Measurements from ENCODE around the gene TMED3.

TMED3 gene

DNA sequence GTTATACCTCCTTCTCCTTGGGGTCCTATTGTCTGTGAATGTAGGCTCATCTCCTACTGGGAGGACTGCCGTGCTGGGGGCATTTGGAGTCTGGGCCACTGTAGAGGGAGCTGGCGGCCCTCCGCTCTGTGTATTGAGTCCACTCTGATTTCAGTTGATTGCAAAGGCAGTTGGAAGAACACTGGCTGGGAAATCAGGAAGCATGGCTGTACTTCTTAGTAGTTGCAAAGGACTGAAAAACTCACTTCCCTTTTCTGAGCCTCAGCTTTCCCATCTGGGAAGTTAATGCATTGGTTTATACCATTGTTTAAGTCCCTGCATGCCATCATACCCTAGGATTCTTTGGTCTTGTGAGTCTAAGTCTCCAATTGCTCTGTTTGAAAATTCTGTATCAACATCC, 46.7 kb downstream of the TMED3 start:
- no peak overlapping the region for H3K27ac ChIP-seq (ENCODE audit: low read depth, low read length, poor library complexity, severe bottlenecking)
- H3K4me1 ChIP-seq (ENCODE audit: insufficient read depth, low read length, severe bottlenecking), result no peaks in the 10 kb centered on the region
- no peaks in the 10 kb centered on the region for H3K9me3 ChIP-seq (ENCODE audit: low read length)
- no peaks in the 10 kb centered on the region for H3F3A ChIP-seq (ENCODE audit: insufficient read depth, low read length)
- H3K9me2 ChIP-seq (ENCODE audit: low read depth, low read length), result no peaks in the 10 kb centered on the region
- no peaks in the 10 kb centered on the region for H3K36me3 ChIP-seq (ENCODE audit: insufficient read depth, low read length)
- no peak overlapping the region for H2AFZ ChIP-seq (ENCODE audit: low read length)
- H3K4me2 ChIP-seq (ENCODE audit: low read length), result no peak overlapping the region
- no peaks in the 10 kb centered on the region for H4K20me1 ChIP-seq (ENCODE audit: insufficient read depth, low read length)
- no peak overlapping the region for H3K4me3 ChIP-seq (ENCODE audit: low read depth, low read length, poor library complexity, severe bottlenecking)
- H3K27me3 ChIP-seq (ENCODE audit: insufficient read depth, low read length), result no peaks in the 10 kb centered on the region
- TF ChIP-seq, protein P1, sequence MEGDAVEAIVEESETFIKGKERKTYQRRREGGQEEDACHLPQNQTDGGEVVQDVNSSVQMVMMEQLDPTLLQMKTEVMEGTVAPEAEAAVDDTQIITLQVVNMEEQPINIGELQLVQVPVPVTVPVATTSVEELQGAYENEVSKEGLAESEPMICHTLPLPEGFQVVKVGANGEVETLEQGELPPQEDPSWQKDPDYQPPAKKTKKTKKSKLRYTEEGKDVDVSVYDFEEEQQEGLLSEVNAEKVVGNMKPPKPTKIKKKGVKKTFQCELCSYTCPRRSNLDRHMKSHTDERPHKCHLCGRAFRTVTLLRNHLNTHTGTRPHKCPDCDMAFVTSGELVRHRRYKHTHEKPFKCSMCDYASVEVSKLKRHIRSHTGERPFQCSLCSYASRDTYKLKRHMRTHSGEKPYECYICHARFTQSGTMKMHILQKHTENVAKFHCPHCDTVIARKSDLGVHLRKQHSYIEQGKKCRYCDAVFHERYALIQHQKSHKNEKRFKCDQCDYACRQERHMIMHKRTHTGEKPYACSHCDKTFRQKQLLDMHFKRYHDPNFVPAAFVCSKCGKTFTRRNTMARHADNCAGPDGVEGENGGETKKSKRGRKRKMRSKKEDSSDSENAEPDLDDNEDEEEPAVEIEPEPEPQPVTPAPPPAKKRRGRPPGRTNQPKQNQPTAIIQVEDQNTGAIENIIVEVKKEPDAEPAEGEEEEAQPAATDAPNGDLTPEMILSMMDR (IDR thresholded peaks at IDR 0.05; ENCODE audit: low read length), result no peak
- no peak for TF ChIP-seq EZH2 (IDR thresholded peaks at IDR 0.05; ENCODE audit: borderline replicate concordance, low read length)
- no peak overlapping the region for H3K9ac ChIP-seq (ENCODE audit: low read length)
- H3K79me2 ChIP-seq (ENCODE audit: insufficient read depth, low read length), result no peaks in the 10 kb centered on the region

GRCh38 chr15:79358069-79358468, 47.2 kb downstream of the TMED3 start:
- H3K4me2 ChIP-seq (ENCODE audit: low read length), result no peak overlapping the region
- H3K36me3 ChIP-seq (ENCODE audit: insufficient read depth, low read length), result no peaks in the 10 kb centered on the region
- no peak for TF ChIP-seq EZH2 (IDR thresholded peaks at IDR 0.05; ENCODE audit: borderline replicate concordance, low read length)
- TF ChIP-seq, protein P1 (IDR thresholded peaks at IDR 0.05; ENCODE audit: low read length), result no peak

GRCh38 chr15:79364571-79365240, 53.8 kb downstream of the TMED3 start:
- Histone ChIP-seq H3K9ac (ENCODE audit: low read length) (no peak overlapping the region), H3K4me2 (ENCODE audit: low read length) (no peak overlapping the region), H3K36me3 (ENCODE audit: insufficient read depth, low read length) (no peaks in the 10 kb centered on the region), H3K4me1 (ENCODE audit: insufficient read depth, low read length, severe bottlenecking) (no peaks in the 10 kb centered on the region), H3K4me3 (ENCODE audit: low read depth, low read length, poor library complexity, severe bottlenecking) (no peak overlapping the region), H3F3A (ENCODE audit: insufficient read depth, low read length) (no peaks in the 10 kb centered on the region), H3K27me3 (ENCODE audit: insufficient read depth, low read length) (no peaks in the 10 kb centered on the region), H4K20me1 (ENCODE audit: insufficient read depth, low read length) (no peaks in the 10 kb centered on the region), H2AFZ (ENCODE audit: low read length) (no peak overlapping the region), H3K79me2 (ENCODE audit: insufficient read depth, low read length) (no peaks in the 10 kb centered on the region), H3K9me2 (ENCODE audit: low read depth, low read length) (no peaks in the 10 kb centered on the region), H3K27ac (ENCODE audit: low read depth, low read length, poor library complexity, severe bottlenecking) (no peak overlapping the region), H3K9me3 (ENCODE audit: low read length) (no peaks in the 10 kb centered on the region)
- TF ChIP-seq, protein P1 (IDR thresholded peaks at IDR 0.05; ENCODE audit: low read length), result no peak
- TF ChIP-seq EZH2 (IDR thresholded peaks at IDR 0.05; ENCODE audit: borderline replicate concordance, low read length), result no peak

More at GRCh38 chr15:79358069-79358468, 47.2 kb downstream of the TMED3 start:
- Histone ChIP-seq H3K27me3 (ENCODE audit: insufficient read depth, low read length) (no peaks in the 10 kb centered on the region), H3F3A (ENCODE audit: insufficient read depth, low read length) (no peaks in the 10 kb centered on the region), H3K9me3 (ENCODE audit: low read length) (no peaks in the 10 kb centered on the region), H2AFZ (ENCODE audit: low read length) (no peak overlapping the region), H3K79me2 (ENCODE audit: insufficient read depth, low read length) (no peaks in the 10 kb centered on the region), H3K4me3 (ENCODE audit: low read depth, low read length, poor library complexity, severe bottlenecking) (no peak overlapping the region), H3K27ac (ENCODE audit: low read depth, low read length, poor library complexity, severe bottlenecking) (no peak overlapping the region), H3K9ac (ENCODE audit: low read length) (no peak overlapping the region), H3K9me2 (ENCODE audit: low read depth, low read length) (no peaks in the 10 kb centered on the region), H3K4me1 (ENCODE audit: insufficient read depth, low read length, severe bottlenecking) (no peaks in the 10 kb centered on the region), H4K20me1 (ENCODE audit: insufficient read depth, low read length) (no peaks in the 10 kb centered on the region)
